Stimulated activated CD4-positive, alpha-beta T cell treated with anti-CD3 and anti-CD28 coated beads, Interleukin-1b, Interleukin-23, amount 100 ng/mL, for 4 hours (primary cell): Measurements from ENCODE around the gene TMEM31.
A peak's percentile ranks its signal among the peaks of the same experiment; 100 is the strongest.

Experiments
- DNase-seq, 2 donors: peaks; one replicate each; pipeline ENCODE4 v3.0.0-alpha.2; 2020; ENCODE audit warnings: low read depth in 2 of 2

The TMEM31 gene

GRCh38 chrX:103710609-103711008, at the start of gene TMEM31:
TSS of gene TMEM31 (plus strand) at chrX:103710909. CDS start at chrX:103712259, 1,350 bp downstream.
- DNase-seq: no peak

GRCh38 chrX:103663981-103664762, 46.5 kb upstream of the TMEM31 start:
- DNase-seq: no peak

- DNase-seq: no peak
Observed at GRCh38 chrX:103666202-103667107, 44.3 kb upstream of the TMEM31 start.

GRCh38 chrX:103669745-103670144, 41.0 kb upstream of the TMEM31 start:
- no peak for DNase-seq

- DNase-seq: no peak
Observed at GRCh38 chrX:103674531-103675454, 35.9 kb upstream of the TMEM31 start.

GRCh38 chrX:103678199-103678993, 32.3 kb upstream of the TMEM31 start:
- DNase-seq: no peak

GRCh38 chrX:103681443-103681842, 29.3 kb upstream of the TMEM31 start:
- DNase-seq: no peak

- no peak for DNase-seq
Observed at GRCh38 chrX:103685396-103685795, 25.3 kb upstream of the TMEM31 start.

GRCh38 chrX:103686199-103687072, 24.3 kb upstream of the TMEM31 start, which contains the start of gene MORF4L2:
TSS of gene MORF4L2 (minus strand) at chrX:103686699. CDS start at chrX:103677027, 9,672 bp downstream.
- DNase-seq: peak; percentile 58 to 65

GRCh38 chrX:103687073-103687695, 23.5 kb upstream of the TMEM31 start:
- DNase-seq: peak; percentile 77 to 78

- peak; percentile 13 to 19 for DNase-seq
Observed at GRCh38 chrX:103687696-103688201, 23.0 kb upstream of the TMEM31 start.

GRCh38 chrX:103688946-103689345, 21.8 kb upstream of the TMEM31 start:
- DNase-seq: no peak

GRCh38 chrX:103691059-103691458, 19.6 kb upstream of the TMEM31 start:
- no peak for DNase-seq

- DNase-seq: no peak
Observed at GRCh38 chrX:103697687-103698086, 13.0 kb upstream of the TMEM31 start.

- no peak for DNase-seq
Observed at GRCh38 chrX:103699243-103699642, 11.5 kb upstream of the TMEM31 start.

GRCh38 chrX:103704863-103705262, 5.8 kb upstream of the TMEM31 start:
- no peak for DNase-seq

GRCh38 chrX:103716962-103717361, 6.3 kb downstream of the TMEM31 start:
- no peak for DNase-seq

- DNase-seq: no peak
Observed at GRCh38 chrX:103718120-103718519, 7.4 kb downstream of the TMEM31 start.

- no peak for DNase-seq
Observed at GRCh38 chrX:103722505-103722904, 11.8 kb downstream of the TMEM31 start.
